ENCODE measurements around the gene UGT8. TPM values are rescaled to one million over a fixed set of nuclear protein-coding genes. Genes with fewer than 3 reads are reported as not detected.

Gene UGT8
- total RNA-seq, 2 donors from 2014 or later: 4.8 to 10.4 TPM

DNA sequence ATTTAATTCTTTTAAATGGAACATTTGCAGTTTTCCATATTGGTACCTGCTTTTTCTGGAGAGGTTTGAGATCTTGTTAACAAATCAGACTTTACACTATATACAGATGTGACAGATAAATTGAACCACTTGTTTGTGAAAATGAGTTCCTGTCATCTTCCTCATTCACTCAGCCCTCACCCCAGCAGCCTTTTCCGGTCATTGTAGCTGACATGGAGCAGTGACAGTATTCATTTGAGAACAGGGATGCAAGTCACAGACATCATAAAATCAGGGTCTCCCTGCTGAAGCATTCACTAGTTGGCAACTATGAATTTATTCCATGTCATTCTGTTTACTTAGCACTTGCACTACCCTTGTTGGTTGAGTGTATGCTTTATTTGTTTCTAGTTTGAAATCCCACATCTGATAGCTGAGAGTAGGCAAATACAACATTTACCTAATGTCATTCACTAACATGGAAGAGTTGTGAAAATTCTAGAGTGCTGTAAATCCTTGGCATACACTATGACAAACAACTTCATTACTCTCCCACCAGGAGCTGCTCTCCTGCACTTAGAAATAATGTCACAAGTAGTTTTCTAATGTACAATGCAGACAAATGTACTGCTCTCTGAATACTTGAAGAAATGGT lies 78.9 kb downstream of the UGT8 start:
- Mint-ChIP-seq H3K4me1 (peaks cover 6% of the 10 kb centered on the region), H3K4me3 (no peak overlapping the region), H3K27ac (no peak overlapping the region), H3K9me3 (no peaks in the 10 kb centered on the region), H3K36me3 (ENCODE audit: low read depth) (no peaks in the 10 kb centered on the region), H3K27me3 (ENCODE audit: insufficient read depth) (no peaks in the 10 kb centered on the region)
- H3K9ac ChIP-seq (ENCODE audit: extremely low read depth, low read length, poor library complexity, severe bottlenecking): no peak overlapping the region
- H3K4me3 ChIP-seq (ENCODE audit: low read length): no peak overlapping the region
- no peaks in the 10 kb centered on the region for H3K4me1 ChIP-seq (ENCODE audit: control insufficient read depth, insufficient read depth, low read length)
- no peaks in the 10 kb centered on the region for H3K36me3 ChIP-seq (ENCODE audit: control insufficient read depth, insufficient read depth, low read length)
- TF ChIP-seq, protein P1, sequence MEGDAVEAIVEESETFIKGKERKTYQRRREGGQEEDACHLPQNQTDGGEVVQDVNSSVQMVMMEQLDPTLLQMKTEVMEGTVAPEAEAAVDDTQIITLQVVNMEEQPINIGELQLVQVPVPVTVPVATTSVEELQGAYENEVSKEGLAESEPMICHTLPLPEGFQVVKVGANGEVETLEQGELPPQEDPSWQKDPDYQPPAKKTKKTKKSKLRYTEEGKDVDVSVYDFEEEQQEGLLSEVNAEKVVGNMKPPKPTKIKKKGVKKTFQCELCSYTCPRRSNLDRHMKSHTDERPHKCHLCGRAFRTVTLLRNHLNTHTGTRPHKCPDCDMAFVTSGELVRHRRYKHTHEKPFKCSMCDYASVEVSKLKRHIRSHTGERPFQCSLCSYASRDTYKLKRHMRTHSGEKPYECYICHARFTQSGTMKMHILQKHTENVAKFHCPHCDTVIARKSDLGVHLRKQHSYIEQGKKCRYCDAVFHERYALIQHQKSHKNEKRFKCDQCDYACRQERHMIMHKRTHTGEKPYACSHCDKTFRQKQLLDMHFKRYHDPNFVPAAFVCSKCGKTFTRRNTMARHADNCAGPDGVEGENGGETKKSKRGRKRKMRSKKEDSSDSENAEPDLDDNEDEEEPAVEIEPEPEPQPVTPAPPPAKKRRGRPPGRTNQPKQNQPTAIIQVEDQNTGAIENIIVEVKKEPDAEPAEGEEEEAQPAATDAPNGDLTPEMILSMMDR (conservative IDR thresholded peaks at IDR 0.05): no peak
- no peak for DNase-seq
- H3K27ac ChIP-seq (ENCODE audit: low read depth, low read length): no peak overlapping the region
- H3K27me3 ChIP-seq (ENCODE audit: control insufficient read depth, insufficient read depth, low read length, poor library complexity, severe bottlenecking): no peaks in the 10 kb centered on the region
- no peaks in the 10 kb centered on the region for H3K9me3 ChIP-seq (ENCODE audit: control insufficient read depth, low read length)
- WGBS, 2 experiments (ENCODE audit: insufficient coverage in 1 of 2, insufficient read length in 1 of 2): 90% methylated on average over 1 of the region's 1 CpG; no CpG with 5 or more reads in 1 of the 2 experiments

DNA sequence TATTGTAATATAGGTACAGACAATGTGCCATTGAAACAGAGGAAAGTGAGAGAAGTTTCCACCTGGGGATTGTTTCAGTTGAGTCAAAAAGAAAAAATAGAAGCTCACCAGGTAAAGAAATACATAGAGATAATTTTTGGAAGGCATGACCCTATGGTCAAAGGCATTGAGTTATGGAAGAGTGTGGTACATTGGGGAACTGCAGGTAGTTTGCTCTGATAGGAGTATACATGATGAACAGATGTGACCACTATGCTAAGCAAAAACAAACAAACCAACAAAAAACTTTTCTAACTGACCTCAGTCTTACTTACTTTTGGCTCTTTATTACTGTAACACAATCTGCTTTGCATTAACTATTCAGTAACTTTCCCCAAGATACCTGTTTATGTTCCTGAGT lies 85.9 kb downstream of the UGT8 start:
- Histone ChIP-seq H3K9me3 (ENCODE audit: control insufficient read depth, low read length) (no peaks in the 10 kb centered on the region), H3K9ac (ENCODE audit: extremely low read depth, low read length, poor library complexity, severe bottlenecking) (no peak overlapping the region), H3K4me3 (ENCODE audit: low read length) (no peak overlapping the region), H3K36me3 (ENCODE audit: control insufficient read depth, insufficient read depth, low read length) (no peaks in the 10 kb centered on the region), H3K27ac (ENCODE audit: low read depth, low read length) (no peak overlapping the region), H3K27me3 (ENCODE audit: control insufficient read depth, insufficient read depth, low read length, poor library complexity, severe bottlenecking) (no peaks in the 10 kb centered on the region), H3K4me1 (ENCODE audit: control insufficient read depth, insufficient read depth, low read length) (no peaks in the 10 kb centered on the region)
- Mint-ChIP-seq H3K36me3 (ENCODE audit: low read depth) (no peaks in the 10 kb centered on the region), H3K27ac (no peak overlapping the region), H3K4me3 (no peak overlapping the region), H3K9me3 (no peaks in the 10 kb centered on the region), H3K27me3 (ENCODE audit: insufficient read depth) (no peaks in the 10 kb centered on the region), H3K4me1 (no peaks in the 10 kb centered on the region)
- TF ChIP-seq, protein P1 (conservative IDR thresholded peaks at IDR 0.05): no peak
- DNase-seq: no peak

DNA sequence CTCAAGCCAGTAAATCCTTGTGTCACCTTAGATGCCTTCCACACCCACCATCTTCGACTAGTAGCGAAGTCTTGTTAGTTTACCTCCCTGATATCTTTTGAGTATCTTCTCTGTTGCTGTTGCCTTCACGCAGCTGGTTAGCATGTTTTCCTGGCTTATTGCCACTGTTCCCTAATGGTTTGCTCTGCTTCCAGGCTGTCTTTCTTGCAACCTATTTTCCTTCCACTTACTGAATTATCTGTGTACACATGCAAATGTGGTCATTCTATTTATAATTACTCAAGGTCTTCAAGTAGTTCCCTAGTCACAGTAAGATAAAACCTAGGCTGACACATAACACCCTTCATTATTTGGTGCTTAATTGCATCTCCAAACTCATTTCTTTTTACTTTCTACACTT lies 89.5 kb downstream of the UGT8 start:
- H3K36me3 Mint-ChIP-seq (ENCODE audit: low read depth): no peaks in the 10 kb centered on the region
- DNase-seq: no peak
- Histone ChIP-seq H3K9ac (ENCODE audit: extremely low read depth, low read length, poor library complexity, severe bottlenecking) (no peak overlapping the region), H3K27me3 (ENCODE audit: control insufficient read depth, insufficient read depth, low read length, poor library complexity, severe bottlenecking) (no peaks in the 10 kb centered on the region), H3K9me3 (ENCODE audit: control insufficient read depth, low read length) (no peaks in the 10 kb centered on the region), H3K4me1 (ENCODE audit: control insufficient read depth, insufficient read depth, low read length) (no peaks in the 10 kb centered on the region), H3K27ac (ENCODE audit: low read depth, low read length) (no peak overlapping the region), H3K4me3 (ENCODE audit: low read length) (no peak overlapping the region), H3K36me3 (ENCODE audit: control insufficient read depth, insufficient read depth, low read length) (no peaks in the 10 kb centered on the region)
- H3K27ac Mint-ChIP-seq: no peak overlapping the region
- 92 to 94% methylated on average over 3 of the region's 3 CpGs for WGBS, 2 experiments (ENCODE audit: insufficient coverage in 1 of 2, insufficient read length in 1 of 2)
- H3K27me3 Mint-ChIP-seq (ENCODE audit: insufficient read depth): no peaks in the 10 kb centered on the region
- no peak overlapping the region for H3K4me3 Mint-ChIP-seq
- no peaks in the 10 kb centered on the region for H3K9me3 Mint-ChIP-seq
- TF ChIP-seq, protein P1 (conservative IDR thresholded peaks at IDR 0.05): no peak
- H3K4me1 Mint-ChIP-seq: no peaks in the 10 kb centered on the region

Measured in endodermal cell (in vitro differentiated cells).